ENCODE data around the gene ANKRD12. TPM values are rescaled to one million over a fixed set of nuclear protein-coding genes. Genes with fewer than 3 reads are reported as not detected.
A peak's percentile ranks its signal among the peaks of the same experiment; 100 is the strongest.
"Not testable (repeated sequence)": the region's sequence is repeated elsewhere in the genome, so short reads cannot be mapped to it uniquely, and the experiment has no call there.

ANKRD12 gene
- total RNA-seq, result 11.4 TPM

DNA sequence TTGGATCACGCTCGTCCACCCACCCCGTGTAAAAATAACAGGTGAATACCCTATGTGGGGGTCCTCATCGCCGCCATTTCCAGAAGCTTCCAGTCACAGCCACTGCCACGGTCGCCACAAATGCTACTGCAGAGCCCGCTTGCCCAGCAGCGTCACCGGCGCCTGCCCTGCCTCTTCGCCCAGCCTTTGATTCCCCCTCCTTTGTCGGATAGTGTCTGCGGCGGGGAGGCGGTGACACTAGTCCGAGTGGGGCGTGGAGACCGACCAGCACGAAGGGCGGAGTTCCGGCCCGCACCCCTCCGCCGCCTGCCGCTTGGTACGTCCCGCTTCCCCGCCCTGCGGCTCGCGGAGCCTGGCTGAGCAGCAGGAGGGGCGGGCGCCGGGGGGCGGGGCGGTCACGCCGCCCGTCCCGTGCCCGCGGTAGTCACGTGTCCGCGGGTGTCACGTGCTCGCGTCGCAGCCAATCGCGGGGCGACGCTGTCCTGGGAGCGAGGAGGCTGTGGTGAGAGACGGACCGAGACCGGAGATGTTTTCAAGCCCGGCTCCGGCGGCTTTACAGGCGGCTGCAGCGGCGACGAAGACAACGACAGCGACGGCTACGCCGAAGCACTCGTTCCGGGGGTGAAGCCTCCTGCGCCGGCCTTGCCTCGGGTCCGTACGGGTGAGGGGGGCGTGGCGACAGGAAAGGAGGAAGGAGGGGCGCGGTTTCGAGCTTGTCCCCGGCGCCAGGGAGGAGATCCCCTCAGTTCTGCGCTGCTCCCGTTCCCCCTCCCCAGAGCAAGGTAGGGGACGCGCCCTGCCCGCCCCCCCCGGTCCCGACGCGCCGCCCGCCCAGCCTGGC, at the start of gene ANKRD12:
ANKRD12 (plus strand) TSS at position 467 of the 841 bp plus-strand sequence. CDS start 45,652 bp downstream, outside the sequence.
- intact Hi-C loops (cut with DNase I), result loop anchor here (1.0 to 10.0 kb wide), 9 partner anchors 19 to 778 kb away; partner anchors contain the start of genes MTCL1, NDUFV2, PPP4R1 and RALBP1
- peaks cover 4 to 37% of the 10 kb centered on the region in 2 donors for H3K4me1 ChIP-seq

GRCh38 chr18:9087144-9087543, 49.4 kb upstream of the ANKRD12 start:
- TF ChIP-seq, protein P1, sequence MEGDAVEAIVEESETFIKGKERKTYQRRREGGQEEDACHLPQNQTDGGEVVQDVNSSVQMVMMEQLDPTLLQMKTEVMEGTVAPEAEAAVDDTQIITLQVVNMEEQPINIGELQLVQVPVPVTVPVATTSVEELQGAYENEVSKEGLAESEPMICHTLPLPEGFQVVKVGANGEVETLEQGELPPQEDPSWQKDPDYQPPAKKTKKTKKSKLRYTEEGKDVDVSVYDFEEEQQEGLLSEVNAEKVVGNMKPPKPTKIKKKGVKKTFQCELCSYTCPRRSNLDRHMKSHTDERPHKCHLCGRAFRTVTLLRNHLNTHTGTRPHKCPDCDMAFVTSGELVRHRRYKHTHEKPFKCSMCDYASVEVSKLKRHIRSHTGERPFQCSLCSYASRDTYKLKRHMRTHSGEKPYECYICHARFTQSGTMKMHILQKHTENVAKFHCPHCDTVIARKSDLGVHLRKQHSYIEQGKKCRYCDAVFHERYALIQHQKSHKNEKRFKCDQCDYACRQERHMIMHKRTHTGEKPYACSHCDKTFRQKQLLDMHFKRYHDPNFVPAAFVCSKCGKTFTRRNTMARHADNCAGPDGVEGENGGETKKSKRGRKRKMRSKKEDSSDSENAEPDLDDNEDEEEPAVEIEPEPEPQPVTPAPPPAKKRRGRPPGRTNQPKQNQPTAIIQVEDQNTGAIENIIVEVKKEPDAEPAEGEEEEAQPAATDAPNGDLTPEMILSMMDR (IDR thresholded peaks at IDR 0.05), result no peak
- Histone ChIP-seq H3K4me3 (no peak overlapping the region), H3K36me3 (no peaks in the 10 kb centered on the region), H3K27ac (no peak overlapping the region), H3K27me3 (no peaks in the 10 kb centered on the region), H3K9me3 (no peaks in the 10 kb centered on the region), H3K4me1 (no peaks in the 10 kb centered on the region)
- intact Hi-C loops (cut with DNase I), result no loop called here
- DNase-seq (ENCODE audit: low spot score in 2 of 2), result no peak

More for the DNA sequence above, at the start of gene ANKRD12:
- H3K9me3 ChIP-seq, result no peaks in the 10 kb centered on the region
- TF ChIP-seq, protein P1 (IDR thresholded peaks at IDR 0.05), result no peak
- peak within 1 kb of the TSS; percentile 87 to 93 for H3K4me3 ChIP-seq
- H3K27ac ChIP-seq, result peak within 1 kb of the TSS; percentile 96 to 99
- no peaks in the 10 kb centered on the region for H3K27me3 ChIP-seq
- peak; percentile 87 to 99 for DNase-seq (ENCODE audit: low spot score in 2 of 2)
- H3K36me3 ChIP-seq, result peaks cover 0 to 16% of the 10 kb centered on the region in 2 donors

- TF ChIP-seq, protein P1 (IDR thresholded peaks at IDR 0.05), result no peak
- Histone ChIP-seq H3K36me3 (no peaks in the 10 kb centered on the region), H3K27ac (no peak overlapping the region), H3K4me1 (no peaks in the 10 kb centered on the region), H3K27me3 (no peaks in the 10 kb centered on the region), H3K9me3 (no peaks in the 10 kb centered on the region), H3K4me3 (no peak overlapping the region)
- intact Hi-C loops (cut with DNase I), result no loop called here
- no peak for DNase-seq (ENCODE audit: low spot score in 2 of 2)
Observed at GRCh38 chr18:9088252-9088651, 48.3 kb upstream of the ANKRD12 start.

GRCh38 chr18:9088727-9089126, 47.9 kb upstream of the ANKRD12 start:
- H3K4me3 ChIP-seq, result not testable (repeated sequence)

DNA sequence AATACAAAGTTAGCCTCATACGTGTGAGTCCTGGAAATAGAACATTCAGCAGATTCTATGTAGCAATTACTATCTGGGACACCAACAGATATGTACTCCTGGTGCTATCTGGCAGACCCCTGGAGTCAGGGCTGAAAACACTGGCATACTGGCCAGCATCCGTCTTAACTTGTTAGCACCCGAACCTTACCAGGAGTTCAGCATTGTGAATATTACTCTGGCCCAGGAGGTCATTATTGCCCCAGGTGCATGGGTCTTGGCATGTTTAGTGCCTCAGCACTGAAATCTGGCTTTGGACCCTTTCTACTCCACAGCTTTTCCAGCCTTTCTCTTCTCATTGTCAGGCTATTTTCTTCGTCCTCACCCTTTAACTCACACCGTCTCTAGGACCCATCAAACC, 46.0 kb upstream of the ANKRD12 start:
- Histone ChIP-seq H3K27ac (no peak overlapping the region), H3K36me3 (no peaks in the 10 kb centered on the region), H3K4me3 (no peak overlapping the region), H3K27me3 (no peaks in the 10 kb centered on the region), H3K4me1 (no peaks in the 10 kb centered on the region), H3K9me3 (no peaks in the 10 kb centered on the region)
- TF ChIP-seq, protein P1 (IDR thresholded peaks at IDR 0.05), result no peak
- intact Hi-C loops (cut with DNase I), result no loop called here
- no peak for DNase-seq (ENCODE audit: low spot score in 2 of 2)

More at GRCh38 chr18:9088727-9089126, 47.9 kb upstream of the ANKRD12 start:
- H3K9me3 ChIP-seq; H3K27me3 ChIP-seq; H3K27ac ChIP-seq; H3K36me3 ChIP-seq; H3K4me1 ChIP-seq; DNase-seq (ENCODE audit: low spot score in 2 of 2); intact Hi-C loops (cut with DNase I): not testable (repeated sequence)

DNA sequence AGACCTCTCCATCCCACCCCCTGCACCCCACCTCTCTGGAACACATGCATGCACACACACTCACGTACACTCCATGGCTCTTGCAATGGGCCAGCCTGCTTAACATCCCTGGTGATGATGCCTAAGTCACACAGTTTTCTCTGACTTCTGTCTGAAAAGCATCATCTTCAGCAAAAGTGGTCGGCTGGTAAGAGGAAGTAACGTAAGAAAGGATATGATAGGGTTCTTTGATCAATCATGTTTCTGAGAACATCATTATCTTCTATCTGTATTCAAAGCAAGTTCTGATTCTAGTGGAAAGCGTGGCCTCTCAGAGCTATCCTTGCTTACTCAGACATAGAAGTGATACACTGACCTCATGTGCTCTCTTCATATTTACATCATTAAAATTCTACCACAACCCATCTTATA, 45.5 kb upstream of the ANKRD12 start:
- no peak for DNase-seq (ENCODE audit: low spot score in 2 of 2)
- Histone ChIP-seq H3K9me3 (no peaks in the 10 kb centered on the region), H3K4me3 (no peak overlapping the region), H3K27ac (no peak overlapping the region), H3K36me3 (no peaks in the 10 kb centered on the region), H3K4me1 (no peaks in the 10 kb centered on the region), H3K27me3 (no peaks in the 10 kb centered on the region)
- intact Hi-C loops (cut with DNase I), result no loop called here
- TF ChIP-seq, protein P1 (IDR thresholded peaks at IDR 0.05), result no peak

Data from ascending aorta (tissue), 2 donors.